Stomach (tissue), 9 donors: Measurements from ENCODE around the gene NCOA1. TPM values are rescaled to one million over a fixed set of nuclear protein-coding genes. Genes with fewer than 3 reads are reported as not detected.
"Not testable (repeated sequence)": the region's sequence is repeated elsewhere in the genome, so short reads cannot be mapped to it uniquely, and the experiment has no call there.

Experiments
- DNase-seq, 2 donors: peaks; one replicate each; pipeline versions ENCODE4 v3.0.0 to v3.0.0-alpha.2; 2013 to 2019
- H3K27ac ChIP-seq, 5 donors: fragments of 200-600 bp in 4 of 5; sonication (generic) in 4 of 5; one replicate each; pipeline ENCODE4 v1.5.1; 2013 to 2019; ENCODE audit warnings: mild to moderate bottlenecking in 1 of 5, moderate library complexity in 1 of 5
- H3K27me3 ChIP-seq, 3 donors: fragments of 200-600 bp; sonication (generic); one replicate each; pipeline ENCODE4 v1.5.1; 2017 to 2019; ENCODE audit warnings: mixed run types in 1 of 3
- H3K36me3 ChIP-seq, 4 donors: fragments of 200-600 bp; sonication (generic); 1 replicate in 3 of 4; 2 replicates in 1 of 4; pipeline ENCODE4 v1.5.1; 2016 to 2019
- H3K4me1 ChIP-seq, 4 donors: fragments of 200-600 bp; sonication (generic); one replicate each; pipeline ENCODE4 v1.5.1; 2016 to 2019
- H3K4me3 ChIP-seq, 4 donors: fragments of 200-600 bp; sonication (generic) in 3 of 4; one replicate each; pipeline ENCODE4 v1.5.1; 2016 to 2019; ENCODE audit warnings: mild to moderate bottlenecking in 1 of 4
- H3K9me3 ChIP-seq, 4 donors: fragments of 200-600 bp; sonication (generic); one replicate each; pipeline ENCODE4 v1.5.1; 2016 to 2019
- CTCF ChIP-seq, 7 experiments: fragments of 450-650 bp in 4 of 7; fragments of 200-600 bp in 3 of 7; sonication (generic) in 3 of 7; IDR thresholded peaks; one replicate each; pipeline ENCODE4 v1.5.1; 2016 to 2019; ENCODE audit warnings: antibody characterized with exemption in 7 of 7, control low read depth in 2 of 7, mild to moderate bottlenecking in 1 of 7
- EP300 ChIP-seq: sonication (generic); formaldehyde crosslinking; IDR thresholded peaks from one replicate; pipeline ENCODE4 v1.6.1; 2017; ENCODE audit warnings: antibody characterized with exemption
- POLR2A ChIP-seq, 4 donors: fragments of 450-650 bp; IDR thresholded peaks; one replicate each; pipeline ENCODE4 v1.6.1; 2016; ENCODE audit warnings: antibody characterized with exemption in 4 of 4, control low read depth in 2 of 4, mild to moderate bottlenecking in 1 of 4, moderate library complexity in 1 of 4
- POLR2AphosphoS5 ChIP-seq, 3 donors: sonication (generic); formaldehyde crosslinking; IDR thresholded peaks; one replicate each; pipeline ENCODE4 v1.6.1; 2016; ENCODE audit warnings: antibody characterized with exemption in 3 of 3
- WGBS, 5 donors: extraction: QIAGEN DNeasy Blood & Tissue Kit in 3 of 5; methylation state at CpG; one replicate each; pipeline versions ENCODE4 v1.1.5 to v1.1.7; 2013 to 2018; 5-methylcytosine and 5-hydroxymethylcytosine counted together
- intact Hi-C: fragments of 100-400 bp; cut with DNase I; formaldehyde crosslinking; loops from one replicate; pipeline ENCODE4 v1.15.1; 2023; ENCODE audit warnings: low total_unique reads
- polyA plus RNA-seq, 3 donors: library from polyadenylated mRNA; stranded (reverse); fragments of 200-250 nt; gene quantifications; one replicate each; pipeline ENCODE4 v1.2.3, GENCODE V29; 2013
- total RNA-seq, 5 donors: library from RNA; depleted of rRNA; stranded (reverse); fragments of >200 nt; gene quantifications; one replicate each; pipeline versions ENCODE4 v1.1.0 to v1.2.3, GENCODE V29; 2014 to 2016
- donor health status: healthy with polysubstance abuse.
- donor health status: Bipolar disorder and iron deficiency.
- donor health status: healthy.

The NCOA1 gene
- total and polyA plus RNA-seq, 8 donors = 7.3 to 223 (median 34.8) TPM

- no peak overlapping the region for H3K4me3 ChIP-seq
- H3K27ac ChIP-seq = no peak overlapping the region
- intact Hi-C loops = no loop called here
- no peaks in the 10 kb centered on the region for H3K27me3 ChIP-seq
- 82 to 95% (median 86%) methylated on average over 2 of the region's 2 CpGs for WGBS, 5 donors
- H3K9me3 ChIP-seq = no peaks in the 10 kb centered on the region
- no peak for TF ChIP-seq POLR2AphosphoS5 (IDR thresholded peaks at IDR 0.05)
- H3K36me3 ChIP-seq = no peaks in the 10 kb centered on the region
- DNase-seq = no peak
- peaks cover 0 to 19% (median 4%) of the 10 kb centered on the region in 4 donors for H3K4me1 ChIP-seq
These were observed 106.3 kb downstream of the NCOA1 start for GRCh38 chr2:24597181-24597870.

- H3K4me1 ChIP-seq, H3K27ac ChIP-seq, H3K36me3 ChIP-seq, DNase-seq, H3K4me3 ChIP-seq, intact Hi-C loops, H3K9me3 ChIP-seq, H3K27me3 ChIP-seq: not testable (repeated sequence)
- WGBS, 5 donors = 96 to 99% (median 98%) methylated on average over 6 of the region's 6 CpGs
These were observed 109.1 kb downstream of the NCOA1 start for GRCh38 chr2:24600140-24600539.

DNA sequence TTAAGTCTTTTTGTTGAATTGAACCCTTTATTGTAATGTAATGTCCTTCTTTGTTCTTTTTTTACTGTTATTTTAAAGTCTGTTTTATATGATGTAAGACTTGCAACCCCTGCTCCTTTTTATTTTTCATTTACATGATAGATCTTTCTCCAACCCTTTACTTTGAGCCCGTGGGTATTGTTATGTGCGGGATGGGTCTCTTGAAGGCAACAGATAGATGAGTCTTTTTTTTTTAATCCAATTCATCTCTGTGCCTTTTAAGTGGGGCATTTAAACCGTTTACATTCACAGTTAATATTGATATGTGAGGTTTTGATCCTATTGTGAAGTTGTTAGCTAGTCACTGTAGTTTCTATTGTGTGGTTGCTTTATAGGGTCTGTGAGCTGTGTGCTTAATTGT, 120.6 kb downstream of the NCOA1 start:
- TF ChIP-seq POLR2AphosphoS5 (IDR thresholded peaks at IDR 0.05) (no peak), EP300 (no peak), CTCF (IDR thresholded peaks at IDR 0.05) (no peak), POLR2A (IDR thresholded peaks at IDR 0.05) (no peak)
- intact Hi-C loops = no loop called here
- 90 to 96% (median 95%) methylated on average over 3 of the region's 3 CpGs for WGBS, 5 donors

GRCh38 chr2:24613154-24613814, 122.2 kb downstream of the NCOA1 start:
- intact Hi-C loops = no loop called here
- WGBS, 5 donors = 74 to 89% (median 79%) methylated on average over 5 to 6 of the region's 6 CpGs
- Histone ChIP-seq H3K36me3 (no peaks in the 10 kb centered on the region), H3K9me3 (peaks cover 0 to 8% (median 0%) of the 10 kb centered on the region in 4 donors), H3K27me3 (no peaks in the 10 kb centered on the region), H3K4me3 (no peak overlapping the region), H3K27ac (no peak overlapping the region), H3K4me1 (peaks cover 0 to 36% (median 8%) of the 10 kb centered on the region in 4 donors)
- no peak for TF ChIP-seq POLR2AphosphoS5 (IDR thresholded peaks at IDR 0.05)
- no peak for TF ChIP-seq CTCF (IDR thresholded peaks at IDR 0.05)
- TF ChIP-seq EP300 = no peak
- no peak for TF ChIP-seq POLR2A (IDR thresholded peaks at IDR 0.05)
- DNase-seq = peak in 1 of 2 donors; percentile 30

More for the DNA sequence above, 120.6 kb downstream of the NCOA1 start:
- Histone ChIP-seq H3K36me3 (no peaks in the 10 kb centered on the region), H3K4me3 (no peak overlapping the region), H3K27ac (no peak overlapping the region), H3K4me1 (peaks cover 0 to 27% (median 4%) of the 10 kb centered on the region in 4 donors), H3K27me3 (no peaks in the 10 kb centered on the region), H3K9me3 (peaks cover 0 to 8% (median 0%) of the 10 kb centered on the region in 4 donors)
- DNase-seq = no peak

DNA sequence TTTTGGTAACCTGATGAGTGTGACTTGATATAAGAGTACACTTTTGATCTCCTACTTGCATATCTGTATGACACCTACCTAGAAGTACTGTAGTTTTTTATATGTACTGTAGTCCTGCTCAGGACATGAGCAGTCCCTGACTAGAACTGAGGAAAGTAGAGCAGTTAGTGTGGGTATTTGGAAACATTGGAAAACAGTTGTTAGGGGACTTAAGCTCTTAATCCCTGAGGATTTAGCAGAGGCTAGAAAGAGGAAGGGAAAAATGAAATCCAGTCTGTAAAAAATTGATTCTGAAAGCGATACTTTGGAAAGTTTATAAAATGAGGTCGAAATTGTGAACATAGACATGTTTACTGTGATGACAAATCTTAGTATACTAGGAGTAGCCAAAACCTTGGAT, 125.6 kb downstream of the NCOA1 start:
- Histone ChIP-seq H3K4me3 (no peak overlapping the region), H3K36me3 (no peaks in the 10 kb centered on the region), H3K9me3 (peaks cover 0 to 8% (median 0%) of the 10 kb centered on the region in 4 donors), H3K27me3 (no peaks in the 10 kb centered on the region), H3K4me1 (peaks cover 0 to 32% (median 10%) of the 10 kb centered on the region in 4 donors), H3K27ac (no peak overlapping the region)
- intact Hi-C loops = no loop called here
- WGBS, 5 donors = 51 to 77% (median 74%) methylated on average over 2 of the region's 2 CpGs
- TF ChIP-seq EP300 = no peak
- no peak for TF ChIP-seq CTCF (IDR thresholded peaks at IDR 0.05)
- no peak for TF ChIP-seq POLR2A (IDR thresholded peaks at IDR 0.05)
- TF ChIP-seq POLR2AphosphoS5 (IDR thresholded peaks at IDR 0.05) = no peak
- DNase-seq = no peak
